ENCODE results near the gene CDK4. TPM values are rescaled to one million over a fixed set of nuclear protein-coding genes. Genes with fewer than 3 reads are reported as not detected.

The CDK4 gene
- polyA plus RNA-seq (2013, experiment 1 of 2), result 159 TPM
- polyA plus RNA-seq (2013, experiment 2 of 2), result 158 TPM

DNA sequence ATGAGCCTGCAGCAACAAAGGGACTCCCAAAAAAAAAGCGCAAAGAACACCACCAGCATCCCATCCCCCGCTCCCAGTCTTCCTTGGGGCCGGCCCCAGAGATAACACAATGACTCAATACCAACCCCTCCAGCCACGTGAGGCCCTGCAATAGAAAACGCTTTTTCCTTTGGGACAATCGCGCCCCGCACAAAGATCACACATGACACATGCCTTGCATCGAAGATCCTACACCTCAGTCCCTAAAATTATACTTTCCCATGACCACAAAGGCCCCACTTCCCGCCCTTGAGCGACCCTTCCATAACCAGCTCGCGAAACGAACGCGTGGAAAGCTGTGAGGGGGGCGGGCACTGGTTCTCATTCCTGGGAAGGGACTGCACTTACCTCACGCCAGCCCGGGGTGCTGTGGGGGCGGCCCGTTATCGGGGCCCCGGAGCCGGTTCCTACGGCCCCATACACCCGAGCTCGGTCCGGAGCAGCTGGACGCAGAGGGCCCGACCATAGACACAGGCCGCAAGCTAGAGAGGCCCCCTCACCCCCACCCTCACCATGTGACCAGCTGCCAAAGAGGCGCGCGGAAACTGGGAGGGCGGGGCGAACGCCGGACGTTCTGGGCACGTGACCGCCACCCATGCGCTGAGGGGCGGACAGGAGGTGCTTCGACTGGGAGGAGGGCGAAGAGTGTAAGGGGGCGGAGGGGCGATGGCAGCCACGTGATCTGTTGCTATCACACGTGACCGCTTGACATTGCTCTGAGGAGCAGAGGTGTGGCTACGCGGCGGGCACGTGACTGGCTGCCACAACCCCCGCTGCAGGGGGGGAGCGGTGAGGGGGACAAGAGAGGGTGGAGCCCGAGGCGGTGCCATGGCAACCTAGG, at the start of gene CDK4:
CDK4 (minus strand) TSS at position 523 of the 880 bp plus-strand sequence. CDS start 593 bp downstream, outside the sequence.
- H2BK15ac ChIP-seq (replicated peaks; ENCODE audit: low read depth), result no peak within 1 kb of the TSS
- peak within 1 kb of the TSS; percentile 90 for H3K56ac ChIP-seq (ENCODE audit: low read length)
- peak within 1 kb of the TSS; percentile 51 for H3K18ac ChIP-seq (ENCODE audit: low read length)
- H3K4me1 ChIP-seq (ENCODE audit: control insufficient read depth, low read depth, low read length), result peaks cover 9% of the 10 kb centered on the region
- H3K27ac ChIP-seq (ENCODE audit: low read depth, low read length), result no peak within 1 kb of the TSS
- H3K4ac ChIP-seq (ENCODE audit: low read depth, low read length), result peak within 1 kb of the TSS; percentile 79
- H3K36me3 ChIP-seq (ENCODE audit: control insufficient read depth, insufficient read depth, low read length), result peaks cover 3% of the 10 kb centered on the region
- H3K79me1 ChIP-seq (ENCODE audit: low read length), result peaks cover 10% of the 10 kb centered on the region
- peaks cover 16% of the 10 kb centered on the region for H3K27me3 ChIP-seq (ENCODE audit: insufficient read depth, low read length, poor library complexity)
- H2BK5ac ChIP-seq (ENCODE audit: low read length), result peak within 1 kb of the TSS; percentile 37
- H3K9ac ChIP-seq (ENCODE audit: low read length), result peak within 1 kb of the TSS; percentile 96
- peak within 1 kb of the TSS; percentile 94 for H3K4me3 ChIP-seq (ENCODE audit: low read length)
- peak; percentile 100 for DNase-seq
- peaks cover 18% of the 10 kb centered on the region for H3K79me2 ChIP-seq (ENCODE audit: control insufficient read depth, insufficient read depth, low read length)
- no peak within 1 kb of the TSS for H4K8ac ChIP-seq (ENCODE audit: low read depth, low read length)
- H2AK5ac ChIP-seq (ENCODE audit: low read length), result peak within 1 kb of the TSS; percentile 53
- H4K5ac ChIP-seq (ENCODE audit: low read length), result no peak within 1 kb of the TSS
- no CpG with 5 or more reads among the region's 58 CpGs for WGBS (ENCODE audit: extremely low coverage, insufficient coverage, low lambda C conversion rate)
- H3K23ac ChIP-seq (ENCODE audit: low read length), result peak within 1 kb of the TSS; percentile 56
- no peak within 1 kb of the TSS for H2BK120ac ChIP-seq (ENCODE audit: low read depth, low read length)
- peak within 1 kb of the TSS; percentile 90 for H3K4me2 ChIP-seq (ENCODE audit: low read length)

GRCh38 chr12:57800965-57801364, 48.9 kb upstream of the CDK4 start:
- Histone ChIP-seq H3K56ac (ENCODE audit: low read length) (no peak overlapping the region), H3K4me3 (ENCODE audit: low read length) (no peak overlapping the region), H3K9ac (ENCODE audit: low read length) (no peak overlapping the region), H4K8ac (ENCODE audit: low read depth, low read length) (no peak overlapping the region), H3K4me1 (ENCODE audit: control insufficient read depth, low read depth, low read length) (no peaks in the 10 kb centered on the region), H3K4me2 (ENCODE audit: low read length) (no peak overlapping the region), H3K79me2 (ENCODE audit: control insufficient read depth, insufficient read depth, low read length) (no peaks in the 10 kb centered on the region), H3K27me3 (ENCODE audit: insufficient read depth, low read length, poor library complexity) (no peaks in the 10 kb centered on the region), H2BK5ac (ENCODE audit: low read length) (no peak overlapping the region), H2BK15ac (replicated peaks; ENCODE audit: low read depth) (no peak overlapping the region), H2AK5ac (ENCODE audit: low read length) (no peak overlapping the region), H3K18ac (ENCODE audit: low read length) (no peak overlapping the region), H3K27ac (ENCODE audit: low read depth, low read length) (no peak overlapping the region), H3K4ac (ENCODE audit: low read depth, low read length) (no peak overlapping the region), H4K5ac (ENCODE audit: low read length) (no peak overlapping the region), H3K79me1 (ENCODE audit: low read length) (no peaks in the 10 kb centered on the region), H2BK120ac (ENCODE audit: low read depth, low read length) (no peak overlapping the region), H3K36me3 (ENCODE audit: control insufficient read depth, insufficient read depth, low read length) (peaks cover 6% of the 10 kb centered on the region), H3K23ac (ENCODE audit: low read length) (no peak overlapping the region)
- no peak for DNase-seq
- whole genome bisulfite sequencing (ENCODE audit: extremely low coverage, insufficient coverage, low lambda C conversion rate), result no CpG with 5 or more reads among the region's 3 CpGs

DNA sequence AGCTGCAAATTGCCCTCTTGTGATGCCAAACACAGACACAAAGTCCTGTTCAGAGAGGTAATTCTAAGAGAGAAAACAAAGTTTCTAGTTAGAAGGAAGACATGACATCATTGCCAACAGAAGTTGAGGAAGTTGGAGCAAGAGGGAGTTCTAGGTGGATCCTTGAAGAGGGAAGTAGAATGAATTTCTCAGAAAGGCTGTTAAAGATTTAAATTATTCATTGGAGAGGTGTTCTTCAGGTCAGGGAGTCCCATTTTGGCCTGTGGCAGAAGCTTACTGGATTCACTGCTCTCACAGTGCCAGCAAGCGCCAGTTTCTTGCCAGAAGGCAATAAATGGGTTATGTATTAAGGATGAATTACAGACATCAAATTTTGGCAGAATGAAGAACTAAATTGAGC, 45.8 kb upstream of the CDK4 start:
- H3K79me1 ChIP-seq (ENCODE audit: low read length), result no peaks in the 10 kb centered on the region
- no peak overlapping the region for H3K4me3 ChIP-seq (ENCODE audit: low read length)
- H3K36me3 ChIP-seq (ENCODE audit: control insufficient read depth, insufficient read depth, low read length), result peaks cover 6% of the 10 kb centered on the region
- no peak overlapping the region for H3K27ac ChIP-seq (ENCODE audit: low read depth, low read length)
- H3K4ac ChIP-seq (ENCODE audit: low read depth, low read length), result no peak overlapping the region
- H2AK5ac ChIP-seq (ENCODE audit: low read length), result no peak overlapping the region
- H3K23ac ChIP-seq (ENCODE audit: low read length), result no peak overlapping the region
- no peaks in the 10 kb centered on the region for H3K27me3 ChIP-seq (ENCODE audit: insufficient read depth, low read length, poor library complexity)
- no peak overlapping the region for H4K5ac ChIP-seq (ENCODE audit: low read length)
- no peak overlapping the region for H3K18ac ChIP-seq (ENCODE audit: low read length)
- H3K9ac ChIP-seq (ENCODE audit: low read length), result no peak overlapping the region
- H3K79me2 ChIP-seq (ENCODE audit: control insufficient read depth, insufficient read depth, low read length), result no peaks in the 10 kb centered on the region
- H2BK120ac ChIP-seq (ENCODE audit: low read depth, low read length), result no peak overlapping the region
- no peak overlapping the region for H2BK15ac ChIP-seq (replicated peaks; ENCODE audit: low read depth)
- no peak overlapping the region for H2BK5ac ChIP-seq (ENCODE audit: low read length)
- no CpG with 5 or more reads among the region's 1 CpG for WGBS (ENCODE audit: extremely low coverage, insufficient coverage, low lambda C conversion rate)
- H3K56ac ChIP-seq (ENCODE audit: low read length), result no peak overlapping the region
- H3K4me2 ChIP-seq (ENCODE audit: low read length), result no peak overlapping the region
- no peak overlapping the region for H4K8ac ChIP-seq (ENCODE audit: low read depth, low read length)
- no peak for DNase-seq
- no peaks in the 10 kb centered on the region for H3K4me1 ChIP-seq (ENCODE audit: control insufficient read depth, low read depth, low read length)

GRCh38 chr12:57796996-57797395, 44.9 kb upstream of the CDK4 start:
- Histone ChIP-seq H2BK120ac (ENCODE audit: low read depth, low read length) (no peak overlapping the region), H3K36me3 (ENCODE audit: control insufficient read depth, insufficient read depth, low read length) (peaks cover 6% of the 10 kb centered on the region), H3K18ac (ENCODE audit: low read length) (no peak overlapping the region)

GRCh38 chr12:57795354-57795753, 43.2 kb upstream of the CDK4 start:
- no peaks in the 10 kb centered on the region for H3K79me1 ChIP-seq (ENCODE audit: low read length)
- H3K4ac ChIP-seq (ENCODE audit: low read depth, low read length), result no peak overlapping the region
- no peaks in the 10 kb centered on the region for H3K79me2 ChIP-seq (ENCODE audit: control insufficient read depth, insufficient read depth, low read length)
- H4K5ac ChIP-seq (ENCODE audit: low read length), result no peak overlapping the region
- H3K23ac ChIP-seq (ENCODE audit: low read length), result no peak overlapping the region
- DNase-seq, result no peak
- H3K4me3 ChIP-seq (ENCODE audit: low read length), result no peak overlapping the region
- no peak overlapping the region for H3K56ac ChIP-seq (ENCODE audit: low read length)
- no peak overlapping the region for H2BK120ac ChIP-seq (ENCODE audit: low read depth, low read length)
- WGBS (ENCODE audit: extremely low coverage, insufficient coverage, low lambda C conversion rate), result no CpG with 5 or more reads among the region's 6 CpGs
- H3K18ac ChIP-seq (ENCODE audit: low read length), result no peak overlapping the region
- no peak overlapping the region for H3K4me2 ChIP-seq (ENCODE audit: low read length)
- no peak overlapping the region for H2BK15ac ChIP-seq (replicated peaks; ENCODE audit: low read depth)
- no peak overlapping the region for H3K27ac ChIP-seq (ENCODE audit: low read depth, low read length)
- H3K9ac ChIP-seq (ENCODE audit: low read length), result no peak overlapping the region
- no peaks in the 10 kb centered on the region for H3K4me1 ChIP-seq (ENCODE audit: control insufficient read depth, low read depth, low read length)
- H3K36me3 ChIP-seq (ENCODE audit: control insufficient read depth, insufficient read depth, low read length), result peaks cover 6% of the 10 kb centered on the region
- H2AK5ac ChIP-seq (ENCODE audit: low read length), result no peak overlapping the region
- no peak overlapping the region for H2BK5ac ChIP-seq (ENCODE audit: low read length)
- no peak overlapping the region for H4K8ac ChIP-seq (ENCODE audit: low read depth, low read length)
- H3K27me3 ChIP-seq (ENCODE audit: insufficient read depth, low read length, poor library complexity), result no peaks in the 10 kb centered on the region

More at GRCh38 chr12:57796996-57797395, 44.9 kb upstream of the CDK4 start:
- no peak overlapping the region for H2AK5ac ChIP-seq (ENCODE audit: low read length)
- DNase-seq, result no peak
- H3K56ac ChIP-seq (ENCODE audit: low read length), result no peak overlapping the region
- no peaks in the 10 kb centered on the region for H3K4me1 ChIP-seq (ENCODE audit: control insufficient read depth, low read depth, low read length)
- H4K5ac ChIP-seq (ENCODE audit: low read length), result no peak overlapping the region
- no peak overlapping the region for H2BK5ac ChIP-seq (ENCODE audit: low read length)
- H3K79me1 ChIP-seq (ENCODE audit: low read length), result no peaks in the 10 kb centered on the region
- no peak overlapping the region for H2BK15ac ChIP-seq (replicated peaks; ENCODE audit: low read depth)
- WGBS (ENCODE audit: extremely low coverage, insufficient coverage, low lambda C conversion rate), result no CpG with 5 or more reads among the region's 1 CpG
- no peak overlapping the region for H3K4me2 ChIP-seq (ENCODE audit: low read length)
- no peaks in the 10 kb centered on the region for H3K79me2 ChIP-seq (ENCODE audit: control insufficient read depth, insufficient read depth, low read length)
- H4K8ac ChIP-seq (ENCODE audit: low read depth, low read length), result no peak overlapping the region
- H3K23ac ChIP-seq (ENCODE audit: low read length), result no peak overlapping the region
- H3K27ac ChIP-seq (ENCODE audit: low read depth, low read length), result no peak overlapping the region
- no peak overlapping the region for H3K4ac ChIP-seq (ENCODE audit: low read depth, low read length)
- no peak overlapping the region for H3K9ac ChIP-seq (ENCODE audit: low read length)
- no peaks in the 10 kb centered on the region for H3K27me3 ChIP-seq (ENCODE audit: insufficient read depth, low read length, poor library complexity)
- H3K4me3 ChIP-seq (ENCODE audit: low read length), result no peak overlapping the region

Data from mesendoderm (in vitro differentiated cells).